Smooth muscle cell (in vitro differentiated cells): ENCODE data around the gene ARHGAP8. TPM values are rescaled to one million over a fixed set of nuclear protein-coding genes. Genes with fewer than 3 reads are reported as not detected.

ENCODE experiments used
- DNase-seq: peaks from one replicate; lab custom pipeline; 2025; ENCODE audit not compliant: unreplicated experiment; lab: John Stamatoyannopoulos, UW
- H2AFZ ChIP-seq: fragments of 200-600 bp; sonication (generic); 2 replicates; pipeline ENCODE4 v1.6.0; 2016; ENCODE audit warnings: antibody characterized with exemption, low read depth, mild to moderate bottlenecking
- H3F3A ChIP-seq: fragments of 200-600 bp; sonication (generic); 2 replicates; pipeline ENCODE4 v1.6.0; 2017; ENCODE audit warnings: antibody characterized with exemption, low read depth
- H3K27ac ChIP-seq: fragments of 200-600 bp; sonication (generic); 2 replicates; pipeline ENCODE4 v1.5.1; 2016; ENCODE audit warnings: low read depth, mild to moderate bottlenecking
- H3K27me3 ChIP-seq: fragments of 200-600 bp; sonication (generic); 2 replicates; pipeline ENCODE4 v1.6.1; 2016; ENCODE audit warnings: low read depth, mild to moderate bottlenecking
- H3K36me3 ChIP-seq: fragments of 200-600 bp; sonication (generic); 2 replicates; pipeline ENCODE4 v1.5.1; 2016; ENCODE audit warnings: low read depth
- H3K4me1 ChIP-seq: fragments of 200-600 bp; sonication (generic); 2 replicates; pipeline ENCODE4 v1.5.1; 2016; ENCODE audit warnings: low read depth
- H3K4me2 ChIP-seq: fragments of 200-600 bp; sonication (generic); 2 replicates; pipeline ENCODE4 v1.6.0; 2016; ENCODE audit warnings: mild to moderate bottlenecking
- H3K4me3 ChIP-seq: fragments of 200-600 bp; sonication (generic); 2 replicates; pipeline ENCODE4 v1.5.1; 2016; ENCODE audit warnings: mild to moderate bottlenecking
- H3K79me2 ChIP-seq: fragments of 200-600 bp; sonication (generic); 2 replicates; pipeline ENCODE4 v1.6.0; 2016; ENCODE audit warnings: low read depth, mild to moderate bottlenecking
- H3K9ac ChIP-seq: fragments of 200-600 bp; sonication (generic); 2 replicates; pipeline ENCODE4 v1.6.0; 2016; ENCODE audit warnings: low read depth
- H3K9me3 ChIP-seq: fragments of 200-600 bp; sonication (generic); replicated peaks from 2 replicates; pipeline ENCODE4 v1.5.1; 2016; ENCODE audit warnings: low read depth
- H4K20me1 ChIP-seq: fragments of 200-600 bp; sonication (generic); 2 replicates; pipeline ENCODE4 v1.6.0; 2016; ENCODE audit warnings: low read depth
- CTCF ChIP-seq: fragments of 200-600 bp; sonication (generic); IDR thresholded peaks from 2 replicates; pipeline ENCODE4 v1.5.1; 2017; ENCODE audit warnings: borderline replicate concordance, mild to moderate bottlenecking, antibody characterized with exemption; ENCODE audit not compliant: insufficient read depth, poor library complexity, severe bottlenecking
- WGBS: methylation state at CpG from one replicate; pipeline ENCODE4 v1.1.7; 2016; ENCODE audit warnings: low lambda C conversion rate; 5-methylcytosine and 5-hydroxymethylcytosine counted together
- polyA plus RNA-seq: library from polyadenylated mRNA; unstranded; fragments of >200 nt; fragmentation: Nextera tagmentation; extraction: Ambion mirVana; gene quantifications from 2 replicates; pipeline ENCODE4 v1.2.1, GENCODE V29; 2016
- total RNA-seq: library from RNA; depleted of rRNA; stranded (reverse); fragments of >200 nt; gene quantifications from 2 replicates; pipeline ENCODE4 v1.2.3, GENCODE V29; 2014

ARHGAP8 gene
- total and polyA plus RNA-seq, 2 experiments from 2014 or later: 5.8 to 11.4 TPM

DNA sequence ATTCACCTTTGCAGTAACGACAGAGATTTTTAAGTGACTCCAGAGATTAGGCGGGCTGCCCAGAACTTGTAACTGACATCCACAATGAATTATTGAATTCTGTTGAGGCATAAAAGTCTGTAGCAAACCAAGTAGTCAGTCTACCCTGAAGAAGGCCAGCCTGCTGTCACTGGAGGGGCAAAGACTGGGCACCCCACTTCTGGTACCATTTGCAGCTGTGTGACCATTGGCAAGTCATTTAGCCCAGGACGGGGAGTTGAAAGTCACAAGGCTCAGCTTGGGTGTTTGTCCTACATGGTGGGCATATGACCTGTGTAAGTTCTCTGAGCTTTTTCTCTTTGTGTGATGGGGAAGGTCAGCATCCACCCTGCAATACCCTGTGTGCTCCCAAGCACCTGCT is 119.4 kb downstream of the ARHGAP8 start:
- Histone ChIP-seq H4K20me1 (no peaks in the 10 kb centered on the region), H3K4me1 (peaks cover 6% of the 10 kb centered on the region), H3K27me3 (no peaks in the 10 kb centered on the region), H3K4me3 (no peak overlapping the region), H3K36me3 (no peaks in the 10 kb centered on the region), H3K27ac (no peak overlapping the region), H3K4me2 (no peak overlapping the region), H3K9ac (no peak overlapping the region), H3K9me3 (peaks cover 3% of the 10 kb centered on the region), H2AFZ (no peak overlapping the region), H3F3A (no peaks in the 10 kb centered on the region), H3K79me2 (no peaks in the 10 kb centered on the region)
- 93% methylated on average over 3 of the region's 3 CpGs for WGBS
- TF ChIP-seq CTCF: no peak
- DNase-seq: no peak

DNA sequence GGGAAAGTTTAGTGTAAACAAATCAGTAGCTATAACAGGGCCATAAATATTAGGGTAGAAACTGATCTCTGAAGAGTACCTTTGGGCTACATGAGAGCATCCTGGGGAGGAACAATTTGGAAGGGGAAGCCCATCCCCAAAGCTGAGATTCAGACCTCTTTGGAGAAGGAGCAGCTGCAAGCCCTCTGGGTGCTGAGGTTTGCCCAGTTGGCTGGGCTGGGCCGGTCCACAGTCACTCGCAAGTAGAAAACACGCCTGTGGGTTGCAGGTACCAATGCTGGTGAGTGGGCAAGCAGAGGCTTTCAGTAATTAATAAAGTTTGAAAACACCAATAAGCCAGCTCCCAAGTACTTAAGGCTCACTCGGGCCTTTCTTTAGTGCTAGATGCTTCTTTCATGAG is 124.5 kb downstream of the ARHGAP8 start:
- Histone ChIP-seq H3K4me2 (no peak overlapping the region), H3K36me3 (no peaks in the 10 kb centered on the region), H3K4me1 (no peaks in the 10 kb centered on the region), H3K79me2 (no peaks in the 10 kb centered on the region), H3K27me3 (no peaks in the 10 kb centered on the region), H3K27ac (no peak overlapping the region), H3K9ac (no peak overlapping the region), H3F3A (no peaks in the 10 kb centered on the region), H3K9me3 (peaks cover 5% of the 10 kb centered on the region), H2AFZ (no peak overlapping the region), H3K4me3 (no peak overlapping the region), H4K20me1 (no peaks in the 10 kb centered on the region)
- 96% methylated on average over 4 of the region's 4 CpGs for WGBS
- TF ChIP-seq CTCF: no peak
- no peak for DNase-seq

GRCh38 chr22:44878483-44879300 is 126.3 kb downstream of the ARHGAP8 start:
- H3K36me3 ChIP-seq: no peaks in the 10 kb centered on the region
- H3K79me2 ChIP-seq: no peaks in the 10 kb centered on the region
- no peaks in the 10 kb centered on the region for H3K27me3 ChIP-seq
- TF ChIP-seq CTCF: no peak
- no peak overlapping the region for H3K4me3 ChIP-seq
- H3K4me1 ChIP-seq: no peaks in the 10 kb centered on the region
- no peak overlapping the region for H2AFZ ChIP-seq
- 92% methylated on average over 12 of the region's 14 CpGs for WGBS
- no peak for DNase-seq
- no peak overlapping the region for H3K9ac ChIP-seq
- H3K9me3 ChIP-seq: peaks cover 5% of the 10 kb centered on the region
- no peak overlapping the region for H3K27ac ChIP-seq
- no peaks in the 10 kb centered on the region for H3F3A ChIP-seq
- H4K20me1 ChIP-seq: no peaks in the 10 kb centered on the region
- no peak overlapping the region for H3K4me2 ChIP-seq

- no peak for DNase-seq
- no peak overlapping the region for H3K9ac ChIP-seq
- peaks cover 5% of the 10 kb centered on the region for H3K9me3 ChIP-seq
- no peaks in the 10 kb centered on the region for H3K4me1 ChIP-seq
- no peaks in the 10 kb centered on the region for H3K79me2 ChIP-seq
- H3K36me3 ChIP-seq: no peaks in the 10 kb centered on the region
- H4K20me1 ChIP-seq: no peaks in the 10 kb centered on the region
- H3K4me3 ChIP-seq: no peak overlapping the region
- TF ChIP-seq CTCF: no peak
- H2AFZ ChIP-seq: no peak overlapping the region
- 96% methylated on average over 12 of the region's 12 CpGs for WGBS
- H3K27ac ChIP-seq: no peak overlapping the region
- no peak overlapping the region for H3K4me2 ChIP-seq
- no peaks in the 10 kb centered on the region for H3F3A ChIP-seq
- no peaks in the 10 kb centered on the region for H3K27me3 ChIP-seq
These were observed 126.9 kb downstream of the ARHGAP8 start for GRCh38 chr22:44879301-44879680.
